ENCODE measurements around the gene NFIB.

NFIB gene

DNA sequence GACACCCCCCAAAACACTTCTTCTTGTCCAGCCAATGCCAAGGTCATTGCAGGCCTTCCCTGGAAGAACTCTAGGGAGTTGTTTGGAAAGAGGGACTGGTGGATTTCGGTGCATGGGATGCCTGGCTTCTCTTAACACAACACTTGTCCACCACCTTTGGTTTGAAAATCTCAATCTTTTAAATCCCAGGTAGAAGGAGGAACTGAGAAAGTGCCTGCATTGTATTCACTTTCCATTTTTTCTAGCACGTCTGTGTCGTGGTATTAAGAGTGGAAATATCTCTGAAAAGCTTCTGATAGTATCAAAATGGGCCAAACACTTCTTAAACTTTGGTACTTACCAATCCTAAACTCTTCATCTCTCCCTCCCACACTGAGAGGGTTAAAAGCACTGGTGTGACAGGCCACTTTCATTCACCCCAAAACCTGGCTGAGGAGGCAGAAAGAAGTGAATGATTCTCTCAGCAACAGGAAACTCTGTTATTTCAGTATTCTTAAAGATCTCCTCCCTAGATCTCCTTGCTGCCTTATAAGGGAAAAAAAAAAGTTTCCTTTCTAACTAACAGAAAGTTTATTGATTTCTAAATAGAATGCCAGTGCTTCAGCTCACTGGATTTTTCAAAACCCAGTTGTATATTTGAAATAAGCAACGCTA is 3.9 kb upstream of the NFIB start:
- H3K27ac ChIP-seq (ENCODE audit: low read depth, low read length): no peak overlapping the region
- peak overlapping the region; percentile 87 for H3K4me3 ChIP-seq (ENCODE audit: low read depth, low read length)
- H3K9me3 ChIP-seq (ENCODE audit: control insufficient read depth, insufficient read depth, low read depth, low read length): no peaks in the 10 kb centered on the region
- peaks cover 54% of the 10 kb centered on the region for H3K27me3 ChIP-seq (ENCODE audit: control insufficient read depth, insufficient read depth, low read length)
- peaks cover 39% of the 10 kb centered on the region for H3K4me1 ChIP-seq (ENCODE audit: control insufficient read depth, insufficient read depth, low read length)
- H3K36me3 ChIP-seq (ENCODE audit: control insufficient read depth, insufficient read depth, low read length): no peaks in the 10 kb centered on the region
- H3K9ac ChIP-seq (ENCODE audit: low read length): no peak overlapping the region

DNA sequence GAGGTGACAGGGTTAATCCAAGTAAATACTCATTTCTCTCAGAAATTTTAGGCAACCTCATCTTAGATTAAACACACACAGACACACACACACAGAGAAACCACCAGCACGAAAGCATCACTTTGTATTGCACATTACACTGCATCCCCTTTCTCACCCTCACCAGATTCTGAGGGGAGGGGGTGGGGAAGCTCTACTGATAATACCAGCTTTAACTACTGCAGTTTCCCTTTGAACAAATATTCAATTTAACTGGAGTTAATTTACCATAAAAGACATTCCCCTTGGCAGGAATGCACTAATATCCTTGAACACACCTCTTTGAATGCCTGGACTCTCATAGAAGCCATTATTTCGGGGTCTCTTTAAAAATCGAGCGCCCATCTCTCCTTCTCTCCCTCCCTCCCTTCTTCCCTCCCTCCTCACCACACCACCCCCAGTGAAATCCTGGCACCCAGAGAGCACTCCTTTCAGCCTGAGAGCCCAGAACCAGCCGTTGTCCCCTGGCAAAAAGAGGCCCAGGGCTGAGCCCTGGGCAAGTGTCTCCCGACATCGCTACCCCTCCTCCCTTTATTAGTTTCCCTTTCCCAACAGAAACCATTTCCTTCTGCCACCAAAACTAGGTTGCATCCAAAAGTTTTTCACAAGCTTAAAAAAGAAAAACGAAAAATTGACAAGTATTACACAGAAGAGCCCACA is 2.8 kb upstream of the NFIB start:
- Histone ChIP-seq H3K4me3 (ENCODE audit: low read depth, low read length) (peak overlapping the region; percentile 87), H3K36me3 (ENCODE audit: control insufficient read depth, insufficient read depth, low read length) (no peaks in the 10 kb centered on the region), H3K4me1 (ENCODE audit: control insufficient read depth, insufficient read depth, low read length) (peaks cover 45% of the 10 kb centered on the region), H3K27ac (ENCODE audit: low read depth, low read length) (no peak overlapping the region), H3K27me3 (ENCODE audit: control insufficient read depth, insufficient read depth, low read length) (peaks cover 64% of the 10 kb centered on the region), H3K9ac (ENCODE audit: low read length) (no peak overlapping the region), H3K9me3 (ENCODE audit: control insufficient read depth, insufficient read depth, low read depth, low read length) (no peaks in the 10 kb centered on the region)

DNA sequence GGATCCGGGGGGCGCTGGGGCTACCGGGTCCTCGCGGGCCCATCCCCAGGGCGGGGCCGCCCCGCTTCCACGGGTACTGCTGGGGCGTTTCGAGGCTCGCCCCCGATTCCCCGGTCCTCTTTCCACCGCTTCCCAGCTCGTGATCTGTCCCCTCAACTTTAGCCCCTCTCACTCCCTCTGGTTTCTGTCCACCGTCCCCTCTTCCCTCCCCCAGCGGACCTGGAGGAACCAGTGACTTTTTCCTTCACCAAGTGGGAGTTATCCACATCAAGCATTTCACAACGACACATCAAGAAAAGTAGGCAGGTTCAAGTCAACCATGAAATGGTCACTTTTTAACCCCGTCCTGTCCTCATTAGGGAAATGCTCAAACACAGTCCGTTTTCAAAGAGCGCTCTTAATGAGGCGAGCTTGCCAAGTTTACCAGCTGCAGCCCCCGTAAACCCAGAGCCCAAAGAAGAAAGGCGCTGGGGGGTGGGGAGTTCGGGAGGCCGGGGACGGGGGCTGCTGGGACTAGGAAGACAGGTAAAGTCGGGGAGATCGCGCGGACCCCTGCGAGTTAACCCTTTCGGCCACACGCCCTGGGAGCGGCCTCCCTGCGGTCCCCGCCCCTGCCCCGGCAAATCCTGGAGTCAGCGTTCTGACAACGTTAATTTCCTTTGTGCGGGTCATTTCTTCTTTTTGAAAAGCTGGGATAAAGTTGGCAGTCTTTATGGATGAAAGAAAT is 2.1 kb upstream of the NFIB start:
- Histone ChIP-seq H3K9me3 (ENCODE audit: control insufficient read depth, insufficient read depth, low read depth, low read length) (no peaks in the 10 kb centered on the region), H3K4me1 (ENCODE audit: control insufficient read depth, insufficient read depth, low read length) (peaks cover 39% of the 10 kb centered on the region), H3K4me3 (ENCODE audit: low read depth, low read length) (peak overlapping the region; percentile 87), H3K27ac (ENCODE audit: low read depth, low read length) (peak overlapping the region; percentile 73; the same call in 1 of the 2 replicates), H3K9ac (ENCODE audit: low read length) (peak overlapping the region; percentile 81), H3K27me3 (ENCODE audit: control insufficient read depth, insufficient read depth, low read length) (peaks cover 65% of the 10 kb centered on the region), H3K36me3 (ENCODE audit: control insufficient read depth, insufficient read depth, low read length) (no peaks in the 10 kb centered on the region)

DNA sequence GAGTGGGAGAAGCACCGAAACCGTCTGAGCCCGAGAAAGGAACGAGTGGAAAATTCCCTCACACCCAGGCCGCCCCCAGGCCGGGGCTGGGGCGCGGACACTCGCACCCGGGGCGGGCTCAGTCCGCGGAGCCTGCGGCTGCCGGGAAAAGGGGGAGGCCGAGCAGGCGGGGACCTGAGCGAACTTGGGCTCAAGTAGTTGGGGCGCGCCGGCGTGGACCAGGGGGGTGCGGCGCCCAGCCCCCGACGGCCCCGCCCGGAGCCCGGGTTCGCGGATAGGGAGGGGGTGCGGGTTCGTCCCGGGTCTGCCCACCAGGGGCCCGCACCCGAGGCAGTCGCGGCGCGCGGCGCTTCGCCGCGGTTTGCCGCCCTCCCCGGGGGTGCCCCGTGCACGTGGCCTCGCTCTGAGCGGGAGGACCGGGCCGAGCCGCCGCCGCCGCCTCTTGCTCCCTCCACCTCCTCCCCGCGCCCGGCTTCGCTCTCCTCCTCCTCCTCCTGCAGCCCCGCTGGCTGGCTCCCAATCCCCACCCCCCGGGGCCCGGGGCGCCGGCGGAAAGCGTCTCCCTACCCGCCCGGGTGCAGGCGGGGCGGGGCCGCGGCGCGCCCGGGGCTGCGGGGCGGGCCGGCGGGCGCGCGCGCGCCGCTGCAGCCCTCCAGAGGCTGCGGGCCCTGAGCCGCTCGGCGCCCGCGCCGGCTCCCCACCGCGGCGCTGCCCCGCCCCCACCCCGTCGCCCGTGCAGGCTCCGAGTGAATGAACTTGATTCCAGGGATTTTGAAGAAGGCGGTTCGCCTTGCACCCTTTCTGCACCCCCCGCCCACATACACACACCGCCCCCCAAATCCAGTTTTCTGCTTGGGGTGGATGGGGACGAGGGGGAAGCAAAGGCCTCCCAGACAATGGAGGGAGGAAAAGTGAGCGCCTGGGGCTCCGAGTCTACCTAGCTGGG is 1.3 kb upstream of the NFIB start:
- peak overlapping the region; percentile 87 for H3K4me3 ChIP-seq (ENCODE audit: low read depth, low read length)
- H3K36me3 ChIP-seq (ENCODE audit: control insufficient read depth, insufficient read depth, low read length): no peaks in the 10 kb centered on the region
- H3K9me3 ChIP-seq (ENCODE audit: control insufficient read depth, insufficient read depth, low read depth, low read length): no peaks in the 10 kb centered on the region
- H3K9ac ChIP-seq (ENCODE audit: low read length): peak overlapping the region; percentile 85
- H3K27ac ChIP-seq (ENCODE audit: low read depth, low read length): peak overlapping the region; percentile 87; the same call in 1 of the 2 replicates
- H3K27me3 ChIP-seq (ENCODE audit: control insufficient read depth, insufficient read depth, low read length): peaks cover 57% of the 10 kb centered on the region
- H3K4me1 ChIP-seq (ENCODE audit: control insufficient read depth, insufficient read depth, low read length): peaks cover 31% of the 10 kb centered on the region

DNA sequence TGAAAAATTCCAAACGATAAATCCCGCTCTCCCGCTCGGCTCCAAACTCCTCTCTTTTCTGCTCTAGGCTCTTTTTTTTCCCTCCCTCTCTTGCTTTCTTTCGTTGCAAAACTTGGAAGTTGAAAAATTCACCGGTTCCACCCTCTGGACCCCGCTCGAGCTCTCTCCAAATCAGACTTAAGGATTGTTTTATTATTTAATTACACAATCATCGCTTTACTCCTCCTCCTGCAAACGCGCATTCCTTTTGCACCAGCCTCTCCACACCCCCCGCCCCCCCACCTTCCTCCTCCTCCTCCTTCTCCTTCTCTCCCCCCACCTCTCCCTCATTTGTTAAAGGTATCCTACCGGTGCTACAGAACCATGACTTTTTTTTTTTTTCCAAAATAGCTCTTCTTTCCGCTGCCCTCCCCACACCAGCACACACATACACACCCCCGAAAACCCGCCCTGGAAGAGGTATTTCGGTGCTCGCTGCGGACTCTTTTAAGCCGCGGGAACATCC is 535 bp upstream of the NFIB start:
- H3K9ac ChIP-seq (ENCODE audit: low read length): peak overlapping the region; percentile 85
- H3K4me1 ChIP-seq (ENCODE audit: control insufficient read depth, insufficient read depth, low read length): peaks cover 29% of the 10 kb centered on the region
- H3K4me3 ChIP-seq (ENCODE audit: low read depth, low read length): peak overlapping the region; percentile 87
- H3K9me3 ChIP-seq (ENCODE audit: control insufficient read depth, insufficient read depth, low read depth, low read length): no peaks in the 10 kb centered on the region
- peak overlapping the region; percentile 87; the same call in 1 of the 2 replicates for H3K27ac ChIP-seq (ENCODE audit: low read depth, low read length)
- no peaks in the 10 kb centered on the region for H3K36me3 ChIP-seq (ENCODE audit: control insufficient read depth, insufficient read depth, low read length)
- peaks cover 53% of the 10 kb centered on the region for H3K27me3 ChIP-seq (ENCODE audit: control insufficient read depth, insufficient read depth, low read length)

DNA sequence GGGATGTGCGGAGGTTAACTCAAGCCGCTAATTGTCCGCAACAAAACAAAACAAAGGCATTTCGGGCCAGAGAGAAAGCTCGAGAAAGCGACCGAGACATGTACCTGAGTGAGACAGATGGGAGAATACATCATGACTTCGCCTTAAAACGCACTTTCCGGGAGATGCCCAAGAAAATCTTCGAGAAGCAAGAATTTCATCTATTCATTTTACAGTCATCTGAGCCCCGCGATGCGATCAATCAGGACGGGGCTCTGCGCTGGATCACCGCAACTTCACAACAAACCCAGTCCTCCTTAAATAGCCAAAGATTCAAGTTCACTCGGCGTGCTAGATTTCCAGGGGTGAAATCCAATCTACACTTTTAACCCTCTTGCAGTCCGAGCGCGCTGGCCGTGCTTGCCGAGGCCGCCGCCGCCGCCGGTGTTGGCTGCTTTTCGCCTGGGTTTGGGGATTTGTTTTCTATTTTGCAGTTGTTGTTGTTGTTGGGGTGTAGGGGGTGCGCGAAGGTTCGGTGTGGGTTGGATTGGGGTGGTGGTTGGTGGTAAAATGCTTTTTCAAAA is 482 bp downstream of the NFIB start:
- Histone ChIP-seq H3K27ac (ENCODE audit: low read depth, low read length) (no peak overlapping the region), H3K36me3 (ENCODE audit: control insufficient read depth, insufficient read depth, low read length) (no peaks in the 10 kb centered on the region), H3K9me3 (ENCODE audit: control insufficient read depth, insufficient read depth, low read depth, low read length) (no peaks in the 10 kb centered on the region), H3K4me1 (ENCODE audit: control insufficient read depth, insufficient read depth, low read length) (peaks cover 29% of the 10 kb centered on the region), H3K27me3 (ENCODE audit: control insufficient read depth, insufficient read depth, low read length) (peaks cover 46% of the 10 kb centered on the region), H3K4me3 (ENCODE audit: low read depth, low read length) (peak overlapping the region; percentile 67), H3K9ac (ENCODE audit: low read length) (peak overlapping the region; percentile 66)

DNA sequence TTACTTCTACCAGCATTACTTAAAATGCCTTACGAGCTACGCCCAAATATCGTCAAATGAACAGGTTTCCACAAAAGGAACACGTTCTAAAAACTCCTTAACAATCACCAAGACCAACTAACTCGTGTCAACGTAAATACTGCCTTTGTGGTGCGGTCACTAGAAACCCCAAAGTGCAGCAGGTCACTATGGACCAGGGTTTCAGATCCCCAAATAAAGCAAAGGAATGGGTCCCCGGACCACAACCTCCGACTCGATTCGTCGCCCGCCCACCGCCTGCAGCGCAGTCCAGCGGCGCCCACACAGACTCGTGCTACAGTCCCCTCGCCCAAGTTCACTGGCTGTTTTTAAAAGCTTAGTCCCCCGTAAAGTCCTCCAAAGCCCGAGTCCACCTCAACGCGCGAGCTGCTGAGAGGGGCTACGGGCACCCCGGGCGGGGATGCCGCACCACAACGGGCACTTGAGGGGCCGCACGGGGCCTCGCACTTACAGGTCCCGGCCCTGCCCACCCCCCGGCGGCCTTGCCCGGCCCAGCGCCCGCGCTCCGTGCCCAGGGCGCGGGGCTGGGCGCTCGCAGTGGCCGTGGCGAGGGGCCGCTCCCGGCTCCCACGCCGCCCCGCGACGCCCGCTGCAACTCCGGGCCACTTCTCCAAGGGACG is 1.1 kb downstream of the NFIB start:
- H3K27me3 ChIP-seq (ENCODE audit: control insufficient read depth, insufficient read depth, low read length): peaks cover 40% of the 10 kb centered on the region
- H3K4me1 ChIP-seq (ENCODE audit: control insufficient read depth, insufficient read depth, low read length): peaks cover 28% of the 10 kb centered on the region
- no peak overlapping the region for H3K27ac ChIP-seq (ENCODE audit: low read depth, low read length)
- peak overlapping the region; percentile 67 for H3K4me3 ChIP-seq (ENCODE audit: low read depth, low read length)
- no peaks in the 10 kb centered on the region for H3K36me3 ChIP-seq (ENCODE audit: control insufficient read depth, insufficient read depth, low read length)
- H3K9me3 ChIP-seq (ENCODE audit: control insufficient read depth, insufficient read depth, low read depth, low read length): no peaks in the 10 kb centered on the region
- peak overlapping the region; percentile 66 for H3K9ac ChIP-seq (ENCODE audit: low read length)

DNA sequence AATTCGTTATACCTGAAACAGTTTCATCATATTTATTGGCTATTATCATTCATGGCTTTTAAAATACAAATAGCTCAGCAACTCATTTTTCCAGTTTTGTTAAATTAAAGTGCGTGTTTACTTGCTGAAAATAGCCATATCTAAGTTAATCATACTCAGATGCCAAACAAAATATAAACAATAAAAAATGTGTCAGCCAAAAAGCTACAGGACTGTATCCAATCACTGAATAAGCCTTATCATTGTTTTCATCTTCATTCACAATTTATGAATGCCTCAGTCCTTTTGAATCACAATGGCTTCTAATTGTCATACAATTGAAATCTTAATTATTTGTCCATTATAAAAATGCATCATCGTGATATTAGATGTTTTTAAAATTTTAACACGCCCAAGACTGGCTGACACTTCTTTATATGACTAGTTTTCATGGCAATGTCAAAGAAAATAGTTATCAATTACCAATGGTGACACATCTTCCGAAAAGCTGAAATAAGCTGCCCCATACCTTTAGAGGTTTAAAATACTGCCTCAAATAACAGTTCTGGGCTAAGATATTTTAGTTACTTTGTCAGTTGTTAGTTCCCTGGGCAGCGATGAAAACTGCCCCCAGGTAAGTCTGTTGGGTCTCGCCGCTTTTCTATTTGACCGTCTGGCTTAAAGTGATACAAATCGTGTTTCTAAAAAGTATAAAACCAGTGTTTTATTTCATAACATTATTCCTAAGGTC is 1.8 kb downstream of the NFIB start:
- peaks cover 21% of the 10 kb centered on the region for H3K4me1 ChIP-seq (ENCODE audit: control insufficient read depth, insufficient read depth, low read length)
- H3K9ac ChIP-seq (ENCODE audit: low read length): peak overlapping the region; percentile 43
- no peaks in the 10 kb centered on the region for H3K36me3 ChIP-seq (ENCODE audit: control insufficient read depth, insufficient read depth, low read length)
- no peaks in the 10 kb centered on the region for H3K9me3 ChIP-seq (ENCODE audit: control insufficient read depth, insufficient read depth, low read depth, low read length)
- peak overlapping the region; percentile 67 for H3K4me3 ChIP-seq (ENCODE audit: low read depth, low read length)
- no peak overlapping the region for H3K27ac ChIP-seq (ENCODE audit: low read depth, low read length)
- peaks cover 33% of the 10 kb centered on the region for H3K27me3 ChIP-seq (ENCODE audit: control insufficient read depth, insufficient read depth, low read length)

DNA sequence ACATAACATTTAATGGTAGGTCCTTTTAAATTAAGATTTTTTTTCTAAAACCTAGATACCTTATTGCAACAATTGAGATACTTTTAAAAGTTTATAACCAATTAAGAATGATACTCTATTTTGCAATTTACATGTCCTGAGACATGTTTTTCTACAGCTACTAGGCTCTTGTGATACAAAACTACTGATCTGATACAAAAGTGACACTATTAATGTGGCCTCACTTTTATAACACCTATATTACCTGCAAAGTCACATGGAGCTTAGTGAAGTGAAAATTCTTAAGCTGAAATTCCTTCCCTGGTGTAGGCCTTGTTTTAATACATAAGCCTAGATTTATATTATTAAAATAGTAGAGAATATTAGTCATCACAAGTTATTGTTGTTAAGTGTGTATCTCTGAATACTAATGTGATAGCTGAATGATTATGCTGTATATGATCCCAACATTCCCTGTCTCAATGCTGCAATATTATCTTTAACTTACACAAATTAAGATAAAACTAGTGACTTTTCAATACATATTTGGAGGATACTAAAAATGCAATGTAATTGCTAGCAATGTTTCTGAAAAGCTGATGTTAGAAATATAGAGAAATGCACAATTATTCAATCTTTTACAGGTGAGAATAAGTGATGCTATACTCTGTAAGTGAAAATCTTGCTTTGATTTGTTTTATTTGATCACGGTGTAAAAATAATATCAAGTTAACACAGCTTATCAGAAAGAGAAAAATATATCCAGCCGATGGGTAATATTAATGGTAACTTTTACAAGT is 2.6 kb downstream of the NFIB start:
- Histone ChIP-seq H3K9me3 (ENCODE audit: control insufficient read depth, insufficient read depth, low read depth, low read length) (no peaks in the 10 kb centered on the region), H3K9ac (ENCODE audit: low read length) (no peak overlapping the region), H3K27ac (ENCODE audit: low read depth, low read length) (no peak overlapping the region), H3K4me1 (ENCODE audit: control insufficient read depth, insufficient read depth, low read length) (peaks cover 20% of the 10 kb centered on the region), H3K4me3 (ENCODE audit: low read depth, low read length) (peak overlapping the region; percentile 67; the same call in 1 of the 2 replicates), H3K36me3 (ENCODE audit: control insufficient read depth, insufficient read depth, low read length) (peaks cover 4% of the 10 kb centered on the region; the same call in 1 of the 2 replicates), H3K27me3 (ENCODE audit: control insufficient read depth, insufficient read depth, low read length) (peaks cover 26% of the 10 kb centered on the region)
